Mesenchymal stem cell (in vitro differentiated cells and primary cell): Measurements from ENCODE around the gene RPS6KA2.
A peak's percentile ranks its signal among the peaks of the same experiment; 100 is the strongest.

Experiments used
- DNase-seq: peaks from one replicate; pipeline ENCODE4 v3.0.0-alpha.2; 2013
- H2AFZ ChIP-seq: one replicate; pipeline ENCODE4 v1.6.1; 2013; ENCODE audit warnings: low read depth, mild to moderate bottlenecking, control low read depth, inconsistent platforms, low read length, moderate library complexity
- H2AK5ac ChIP-seq: 2 replicates; pipeline ENCODE4 v1.6.1; 2013; ENCODE audit warnings: low read length, moderate library complexity, mild to moderate bottlenecking, inconsistent platforms; ENCODE audit not compliant: severe bottlenecking
- H2BK120ac ChIP-seq: one replicate; pipeline ENCODE4 v1.6.1; 2013; ENCODE audit warnings: low read depth, mild to moderate bottlenecking, inconsistent platforms, low read length, moderate library complexity
- H2BK12ac ChIP-seq, 2 experiments: one replicate each; pipeline ENCODE4 v1.6.1; 2013; ENCODE audit warnings: inconsistent platforms in 2 of 2, low read length in 2 of 2, mild to moderate bottlenecking in 2 of 2, moderate library complexity in 2 of 2, control low read depth in 1 of 2
- H2BK15ac ChIP-seq: one replicate; pipeline ENCODE4 v1.6.1; 2013; ENCODE audit warnings: mild to moderate bottlenecking, low read depth, inconsistent platforms; ENCODE audit not compliant: poor library complexity, severe bottlenecking
- H2BK5ac ChIP-seq: 2 replicates; pipeline ENCODE4 v1.6.1; 2013; ENCODE audit warnings: low read depth, mild to moderate bottlenecking, low read length, control low read depth, inconsistent platforms; ENCODE audit not compliant: poor library complexity, severe bottlenecking
- H3K14ac ChIP-seq, 2 experiments: one replicate each; pipeline ENCODE4 v1.6.1; 2013; ENCODE audit warnings: inconsistent platforms in 2 of 2, low read length in 2 of 2, control low read depth in 1 of 2, mild to moderate bottlenecking in 1 of 2, moderate library complexity in 1 of 2
- H3K18ac ChIP-seq, 2 experiments: one replicate each; pipeline ENCODE4 v1.6.1; 2013; ENCODE audit warnings: inconsistent platforms in 2 of 2, low read length in 2 of 2, control low read depth in 1 of 2, low read depth in 1 of 2, mild to moderate bottlenecking in 1 of 2
- H3K23ac ChIP-seq, 2 experiments: one replicate each; pipeline ENCODE4 v1.6.1; 2013; ENCODE audit warnings: inconsistent platforms in 2 of 2, low read length in 2 of 2, mild to moderate bottlenecking in 2 of 2, moderate library complexity in 2 of 2, control low read depth in 1 of 2
- H3K27ac ChIP-seq: 2 replicates; pipeline ENCODE4 v1.5.1; 2013; ENCODE audit warnings: mild to moderate bottlenecking, moderate library complexity, low read length, control low read depth, inconsistent platforms; ENCODE audit not compliant: poor library complexity, severe bottlenecking
- H3K27me3 ChIP-seq, 2 experiments: 2 replicates each; pipeline versions ENCODE4 v1.6.1 to v1.7.0; 2013; ENCODE audit warnings: low read length in 2 of 2, mild to moderate bottlenecking in 2 of 2, moderate library complexity in 2 of 2, control low read depth in 1 of 2, inconsistent platforms in 1 of 2; ENCODE audit not compliant: control insufficient read depth in 1 of 2, insufficient read depth in 1 of 2
- H3K36me3 ChIP-seq, 2 experiments: 2 replicates each; pipeline versions ENCODE4 v1.6.1 to v1.7.0; 2013; ENCODE audit warnings: low read length in 2 of 2, control low read depth in 1 of 2, inconsistent platforms in 1 of 2, low read depth in 1 of 2, mild to moderate bottlenecking in 1 of 2; ENCODE audit not compliant: insufficient read depth in 2 of 2, control insufficient read depth in 1 of 2
- H3K4ac ChIP-seq, 2 experiments: one replicate each; pipeline ENCODE4 v1.6.1; 2013; ENCODE audit warnings: inconsistent platforms in 2 of 2, low read length in 2 of 2, mild to moderate bottlenecking in 2 of 2, moderate library complexity in 2 of 2, control low read depth in 1 of 2, low read depth in 1 of 2
- H3K4me1 ChIP-seq: 2 replicates; pipeline ENCODE4 v1.6.1; 2013; ENCODE audit warnings: low read depth, low read length, control low read depth; ENCODE audit not compliant: control insufficient read depth, insufficient read depth
- H3K4me2 ChIP-seq: 2 replicates; pipeline ENCODE4 v1.6.1; 2013; ENCODE audit warnings: low read length, mild to moderate bottlenecking, inconsistent platforms; ENCODE audit not compliant: poor library complexity, severe bottlenecking
- H3K4me3 ChIP-seq, 2 experiments: 2 replicates each; pipeline versions ENCODE4 v1.5.1 to v1.7.0; 2013; ENCODE audit warnings: low read length in 2 of 2, mild to moderate bottlenecking in 2 of 2, control low read depth in 1 of 2, low read depth in 1 of 2; ENCODE audit not compliant: insufficient read depth in 1 of 2
- H3K79me1 ChIP-seq: replicated peaks from 2 replicates; pipeline ENCODE4 v1.6.1; 2013; ENCODE audit warnings: mild to moderate bottlenecking, control low read depth, low read length, inconsistent platforms; ENCODE audit not compliant: poor library complexity, severe bottlenecking
- H3K9ac ChIP-seq: 2 replicates; pipeline ENCODE4 v1.7.0; 2013; ENCODE audit warnings: mild to moderate bottlenecking, low read length, moderate library complexity
- H3K9me3 ChIP-seq: 2 replicates; pipeline ENCODE4 v1.7.0; 2013; ENCODE audit warnings: mild to moderate bottlenecking, low read length; ENCODE audit not compliant: control insufficient read depth
- H4K8ac ChIP-seq: one replicate; pipeline ENCODE4 v1.6.1; 2013; ENCODE audit warnings: inconsistent platforms, mild to moderate bottlenecking, low read length, moderate library complexity
- H4K91ac ChIP-seq: one replicate; pipeline ENCODE4 v1.6.1; 2013; ENCODE audit warnings: mild to moderate bottlenecking, low read length, inconsistent platforms
- WGBS: methylation state at CpG from one replicate; pipeline ENCODE4 v1.1.7; 2013; ENCODE audit warnings: mixed read lengths; 5-methylcytosine and 5-hydroxymethylcytosine counted together

Gene RPS6KA2

DNA sequence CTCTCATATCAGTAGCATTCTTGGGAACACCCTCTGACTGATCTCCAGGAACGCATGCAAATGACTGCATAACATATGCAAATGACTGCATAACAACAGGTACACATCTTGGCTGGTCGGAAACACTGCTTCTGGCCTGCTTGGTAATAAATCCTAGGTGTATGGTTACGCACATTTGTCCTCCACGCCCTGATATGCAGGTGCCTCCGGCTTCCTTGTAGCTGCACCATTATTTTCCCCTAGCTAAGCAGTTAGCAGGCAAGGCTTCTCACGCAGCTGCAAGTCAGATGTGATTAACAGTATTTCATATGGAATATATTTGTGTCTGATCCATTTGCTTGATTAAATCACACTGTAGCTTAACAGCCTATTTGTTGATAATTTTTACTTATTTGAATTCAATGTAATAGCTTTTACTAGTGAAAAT, 5.9 kb downstream of the RPS6KA2 start:
- Histone ChIP-seq H2AK5ac (peak overlapping the region; percentile 27), H2BK120ac (no peak overlapping the region), H3K27ac (no peak overlapping the region), H2BK15ac (no peak overlapping the region), H3K4me1 (peaks cover 26% of the 10 kb centered on the region), H3K18ac (peak overlapping the region; percentile 61), H4K8ac (no peak overlapping the region), H3K79me1 (peaks cover 8% of the 10 kb centered on the region), H3K14ac (no peak overlapping the region), H3K36me3 (peaks cover 0 to 6% of the 10 kb centered on the region in 2 experiments), H3K4me2 (no peak overlapping the region), H3K4ac (no peak overlapping the region), H2BK12ac (peak overlapping the region in 1 of 2 experiments; percentile 64), H3K9me3 (no peaks in the 10 kb centered on the region), H2AFZ (no peak overlapping the region), H2BK5ac (no peak overlapping the region), H3K4me3 (peak overlapping the region in 1 of 2 experiments; percentile 25), H3K9ac (peak overlapping the region; percentile 66), H3K23ac (no peak overlapping the region), H4K91ac (no peak overlapping the region), H3K27me3 (no peaks in the 10 kb centered on the region)
- 85% methylated on average over 5 of the region's 6 CpGs for WGBS
- DNase-seq = no peak

GRCh38 chr6:166620478-166621113, 6.5 kb downstream of the RPS6KA2 start:
- WGBS = 77% methylated on average over 6 of the region's 8 CpGs
- Histone ChIP-seq H2AFZ (no peak overlapping the region), H3K27ac (peak overlapping the region; percentile 78), H3K9me3 (no peaks in the 10 kb centered on the region), H3K4me1 (peaks cover 27% of the 10 kb centered on the region), H3K4me2 (no peak overlapping the region), H3K4me3 (peak overlapping the region in 1 of 2 experiments; percentile 25), H3K36me3 (peaks cover 0 to 6% of the 10 kb centered on the region in 2 experiments), H4K91ac (peak overlapping the region; percentile 60), H2BK15ac (no peak overlapping the region), H3K18ac (peak overlapping the region; percentile 61), H2AK5ac (peak overlapping the region; percentile 27), H2BK5ac (no peak overlapping the region), H3K27me3 (no peaks in the 10 kb centered on the region), H3K14ac (no peak overlapping the region), H3K79me1 (peaks cover 12% of the 10 kb centered on the region), H3K4ac (no peak overlapping the region), H4K8ac (peak overlapping the region; percentile 21), H2BK12ac (peak overlapping the region in 1 of 2 experiments; percentile 64), H3K9ac (peak overlapping the region; percentile 66), H3K23ac (no peak overlapping the region), H2BK120ac (no peak overlapping the region)
- DNase-seq = no peak

DNA sequence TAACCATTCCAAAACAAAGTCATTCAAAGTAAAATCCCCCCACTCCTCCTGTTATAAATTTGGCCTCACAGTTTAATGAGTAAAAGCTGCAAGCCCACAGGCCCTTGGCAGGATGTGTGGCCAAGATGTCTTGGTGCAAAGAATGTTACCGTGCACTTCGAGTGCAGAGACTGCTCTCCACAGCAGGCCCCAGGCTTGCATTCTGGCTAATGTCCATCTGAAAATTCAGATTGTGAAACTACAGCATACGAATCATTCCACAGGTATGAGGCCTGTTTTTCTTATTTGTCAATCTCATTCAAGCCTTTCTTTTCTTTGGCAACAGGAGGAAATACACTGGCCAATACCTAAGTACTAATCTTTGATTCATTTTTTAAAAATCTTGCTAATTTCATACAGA, 7.1 kb downstream of the RPS6KA2 start:
- Histone ChIP-seq H3K4ac (no peak overlapping the region), H3K4me2 (no peak overlapping the region), H3K4me1 (peaks cover 32% of the 10 kb centered on the region), H2AK5ac (no peak overlapping the region), H3K14ac (no peak overlapping the region), H3K4me3 (peak overlapping the region in 1 of 2 experiments; percentile 25), H4K91ac (no peak overlapping the region), H3K23ac (no peak overlapping the region), H2BK12ac (no peak overlapping the region), H4K8ac (no peak overlapping the region), H3K18ac (no peak overlapping the region), H3K27me3 (no peaks in the 10 kb centered on the region), H3K9ac (peak overlapping the region; percentile 66), H3K36me3 (peaks cover 0 to 6% of the 10 kb centered on the region in 2 experiments), H2BK5ac (no peak overlapping the region), H3K79me1 (peaks cover 14% of the 10 kb centered on the region), H3K27ac (peak overlapping the region; percentile 78), H2BK15ac (no peak overlapping the region), H2AFZ (no peak overlapping the region), H2BK120ac (no peak overlapping the region), H3K9me3 (no peaks in the 10 kb centered on the region)
- WGBS = 7% methylated on average over 3 of the region's 3 CpGs
- DNase-seq = peak; percentile 88

GRCh38 chr6:166618866-166619761, 7.9 kb downstream of the RPS6KA2 start:
- Histone ChIP-seq H3K23ac (no peak overlapping the region), H3K79me1 (peaks cover 20% of the 10 kb centered on the region), H3K4me1 (peaks cover 39% of the 10 kb centered on the region), H3K14ac (peak overlapping the region in 1 of 2 experiments; percentile 5), H3K36me3 (peaks cover 0 to 6% of the 10 kb centered on the region in 2 experiments), H2BK15ac (peak overlapping the region; percentile 26), H3K9ac (peak overlapping the region; percentile 26), H2BK12ac (peak overlapping the region; percentile 64 to 92), H3K4me3 (no peak overlapping the region), H2AFZ (no peak overlapping the region), H3K4ac (peak overlapping the region; percentile 29 to 70), H3K27ac (peak overlapping the region; percentile 75), H2BK5ac (no peak overlapping the region), H2AK5ac (peak overlapping the region; percentile 84), H4K8ac (peak overlapping the region; percentile 32), H4K91ac (peak overlapping the region; percentile 55), H2BK120ac (peak overlapping the region; percentile 44), H3K4me2 (no peak overlapping the region), H3K18ac (peak overlapping the region; percentile 54 to 88), H3K27me3 (no peaks in the 10 kb centered on the region), H3K9me3 (no peaks in the 10 kb centered on the region)
- DNase-seq = peak; percentile 91
- 87% methylated on average over 27 of the region's 27 CpGs for WGBS
